DND-41 (cell line): Measurements from ENCODE around the gene SHH.

ENCODE experiments used
- EZH2 ChIP-seq: IDR thresholded peaks from 3 replicates; pipeline ENCODE4 v1.6.1; 2012; ENCODE audit warnings: borderline replicate concordance, low read depth, mild to moderate bottlenecking, moderate library complexity, low read length, inconsistent platforms; ENCODE audit not compliant: severe bottlenecking
- TF ChIP-seq, protein P1 (sequence below): IDR thresholded peaks from 2 replicates; pipeline ENCODE4 v1.5.1; 2012; ENCODE audit warnings: borderline replicate concordance, low read length, moderate library complexity, mild to moderate bottlenecking; ENCODE audit not compliant: poor library complexity, severe bottlenecking; ENCODE audit errors: extremely low read depth

DNA sequence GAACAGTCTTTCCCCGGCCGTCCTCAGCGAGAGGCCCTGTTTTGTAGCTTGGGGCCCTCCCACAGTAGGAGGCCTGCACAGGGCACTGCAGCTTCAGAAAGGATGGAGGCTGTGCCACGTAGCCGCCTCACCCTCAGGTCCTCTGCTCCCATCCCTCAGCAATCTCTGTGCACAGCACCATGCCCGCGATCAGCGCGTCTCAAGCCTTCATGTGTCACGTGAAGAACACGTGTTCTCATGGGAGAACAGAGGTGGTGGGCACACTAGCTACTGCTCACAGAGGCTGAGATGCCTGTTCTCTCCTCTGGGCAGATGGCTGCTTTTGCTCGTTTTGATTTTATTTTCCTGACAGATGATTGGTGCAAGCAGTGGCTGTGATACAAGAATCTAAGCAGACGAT lies 8.5 kb upstream of the SHH start:
- TF ChIP-seq, protein P1, sequence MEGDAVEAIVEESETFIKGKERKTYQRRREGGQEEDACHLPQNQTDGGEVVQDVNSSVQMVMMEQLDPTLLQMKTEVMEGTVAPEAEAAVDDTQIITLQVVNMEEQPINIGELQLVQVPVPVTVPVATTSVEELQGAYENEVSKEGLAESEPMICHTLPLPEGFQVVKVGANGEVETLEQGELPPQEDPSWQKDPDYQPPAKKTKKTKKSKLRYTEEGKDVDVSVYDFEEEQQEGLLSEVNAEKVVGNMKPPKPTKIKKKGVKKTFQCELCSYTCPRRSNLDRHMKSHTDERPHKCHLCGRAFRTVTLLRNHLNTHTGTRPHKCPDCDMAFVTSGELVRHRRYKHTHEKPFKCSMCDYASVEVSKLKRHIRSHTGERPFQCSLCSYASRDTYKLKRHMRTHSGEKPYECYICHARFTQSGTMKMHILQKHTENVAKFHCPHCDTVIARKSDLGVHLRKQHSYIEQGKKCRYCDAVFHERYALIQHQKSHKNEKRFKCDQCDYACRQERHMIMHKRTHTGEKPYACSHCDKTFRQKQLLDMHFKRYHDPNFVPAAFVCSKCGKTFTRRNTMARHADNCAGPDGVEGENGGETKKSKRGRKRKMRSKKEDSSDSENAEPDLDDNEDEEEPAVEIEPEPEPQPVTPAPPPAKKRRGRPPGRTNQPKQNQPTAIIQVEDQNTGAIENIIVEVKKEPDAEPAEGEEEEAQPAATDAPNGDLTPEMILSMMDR = no peak
- no peak for TF ChIP-seq EZH2
